Retinal pigment epithelial cell (primary cell): Measurements from ENCODE around the gene BORCS6.

Source experiments
- DNase-seq: peaks from one replicate; pipeline ENCODE4 v3.0.0-alpha.2; 2010; ENCODE audit warnings: low read depth
- H3K4me3 ChIP-seq: 2 replicates; pipeline ENCODE4 v1.5.1; 2011; ENCODE audit warnings: mild to moderate bottlenecking, low read length, control low read depth, moderate library complexity
- CTCF ChIP-seq: conservative IDR thresholded peaks from 2 replicates; pipeline ENCODE4 v1.5.1; 2011; ENCODE audit warnings: low read depth, low read length, control low read depth, inconsistent platforms

The BORCS6 gene

GRCh38 chr17:8147141-8147804, 42.7 kb downstream of the BORCS6 start:
- H3K4me3 ChIP-seq = no peak overlapping the region
- DNase-seq = no peak
- TF ChIP-seq CTCF = no peak

- TF ChIP-seq CTCF = no peak
- no peak for DNase-seq
- no peak overlapping the region for H3K4me3 ChIP-seq
Observed at GRCh38 chr17:8146381-8147140, 43.4 kb downstream of the BORCS6 start.

GRCh38 chr17:8145811-8146210, 44.2 kb downstream of the BORCS6 start:
- no peak for DNase-seq
- TF ChIP-seq CTCF = no peak
- H3K4me3 ChIP-seq = no peak overlapping the region

- no peak for TF ChIP-seq CTCF
- no peak overlapping the region for H3K4me3 ChIP-seq
- DNase-seq = no peak
Observed at GRCh38 chr17:8144401-8145231, 45.4 kb downstream of the BORCS6 start.

- TF ChIP-seq CTCF = no peak
- no peak for DNase-seq
- H3K4me3 ChIP-seq = no peak overlapping the region
Observed at GRCh38 chr17:8143581-8144400, 46.2 kb downstream of the BORCS6 start.

GRCh38 chr17:8142887-8143580, 46.9 kb downstream of the BORCS6 start:
- no peak for DNase-seq
- no peak overlapping the region for H3K4me3 ChIP-seq
- TF ChIP-seq CTCF = no peak
